ENCODE data around the gene LLCFC1. TPM values are rescaled to one million over a fixed set of nuclear protein-coding genes. Genes with fewer than 3 reads are reported as not detected.

The LLCFC1 gene
- total and polyA plus RNA-seq, 4 donors = not detected

DNA sequence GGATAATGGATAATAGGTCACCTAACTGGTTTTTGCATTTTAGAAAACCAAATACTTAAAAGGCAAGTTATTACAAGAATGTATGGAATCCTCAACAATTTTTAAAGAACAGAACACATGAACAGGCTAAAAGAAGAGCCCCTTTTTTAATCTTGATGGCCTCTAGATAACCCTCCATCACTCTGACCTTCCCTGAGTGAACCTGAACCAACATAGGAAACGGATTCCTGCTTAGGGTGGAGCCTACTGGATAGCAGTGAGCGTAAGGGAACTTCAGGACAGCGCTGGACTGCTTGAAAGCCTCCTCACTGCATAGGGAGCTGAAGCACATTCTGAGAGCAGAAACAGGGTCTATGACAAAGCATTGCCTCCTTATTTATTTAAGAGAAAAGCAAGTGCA is 26.2 kb upstream of the LLCFC1 start:
- no peaks in the 10 kb centered on the region for H3K9me3 ChIP-seq (ENCODE audit: control insufficient read depth in 4 of 4, low read length in 3 of 4)
- H3K9ac ChIP-seq (ENCODE audit: low read depth in 1 of 2, low read length in 2 of 2) = no peak overlapping the region
- DNase-seq (ENCODE audit: low spot score) = no peak
- no peak overlapping the region for H3K4me3 ChIP-seq (ENCODE audit: low read depth in 1 of 3, low read length in 3 of 3)
- WGBS = 52% methylated on average over 3 of the region's 3 CpGs
- no peaks in the 10 kb centered on the region for H3K4me1 ChIP-seq (ENCODE audit: control insufficient read depth in 4 of 4, insufficient read depth in 4 of 4, low read length in 3 of 4)
- no peak overlapping the region for H3K27ac ChIP-seq (ENCODE audit: low read depth in 1 of 2, low read length in 2 of 2)
- H3K27me3 ChIP-seq (ENCODE audit: control insufficient read depth in 4 of 4, insufficient read depth in 4 of 4, low read length in 3 of 4) = peaks cover 0 to 3% (median 0%) of the 10 kb centered on the region in 4 donors
- H3K36me3 ChIP-seq (ENCODE audit: control insufficient read depth in 4 of 4, insufficient read depth in 3 of 4, low read depth in 1 of 4, low read length in 3 of 4) = no peaks in the 10 kb centered on the region
- TF ChIP-seq FOXA1 (IDR thresholded peaks at IDR 0.05) (no peak), SP1 (IDR thresholded peaks at IDR 0.05) (no peak), MAX (IDR thresholded peaks at IDR 0.05) (no peak), YY1 (IDR thresholded peaks at IDR 0.05) (no peak), REST (IDR thresholded peaks at IDR 0.05) (no peak)
- TF ChIP-seq, protein P1, sequence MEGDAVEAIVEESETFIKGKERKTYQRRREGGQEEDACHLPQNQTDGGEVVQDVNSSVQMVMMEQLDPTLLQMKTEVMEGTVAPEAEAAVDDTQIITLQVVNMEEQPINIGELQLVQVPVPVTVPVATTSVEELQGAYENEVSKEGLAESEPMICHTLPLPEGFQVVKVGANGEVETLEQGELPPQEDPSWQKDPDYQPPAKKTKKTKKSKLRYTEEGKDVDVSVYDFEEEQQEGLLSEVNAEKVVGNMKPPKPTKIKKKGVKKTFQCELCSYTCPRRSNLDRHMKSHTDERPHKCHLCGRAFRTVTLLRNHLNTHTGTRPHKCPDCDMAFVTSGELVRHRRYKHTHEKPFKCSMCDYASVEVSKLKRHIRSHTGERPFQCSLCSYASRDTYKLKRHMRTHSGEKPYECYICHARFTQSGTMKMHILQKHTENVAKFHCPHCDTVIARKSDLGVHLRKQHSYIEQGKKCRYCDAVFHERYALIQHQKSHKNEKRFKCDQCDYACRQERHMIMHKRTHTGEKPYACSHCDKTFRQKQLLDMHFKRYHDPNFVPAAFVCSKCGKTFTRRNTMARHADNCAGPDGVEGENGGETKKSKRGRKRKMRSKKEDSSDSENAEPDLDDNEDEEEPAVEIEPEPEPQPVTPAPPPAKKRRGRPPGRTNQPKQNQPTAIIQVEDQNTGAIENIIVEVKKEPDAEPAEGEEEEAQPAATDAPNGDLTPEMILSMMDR (IDR thresholded peaks at IDR 0.05; ENCODE audit: low read depth, low read length, missing input control) = no peak

GRCh38 chr7:142913566-142913965 is 25.7 kb upstream of the LLCFC1 start:
- Histone ChIP-seq H3K4me3 (ENCODE audit: low read depth in 1 of 3, low read length in 3 of 3) (no peak overlapping the region), H3K9ac (ENCODE audit: low read depth in 1 of 2, low read length in 2 of 2) (no peak overlapping the region), H3K9me3 (ENCODE audit: control insufficient read depth in 4 of 4, low read length in 3 of 4) (no peaks in the 10 kb centered on the region), H3K27me3 (ENCODE audit: control insufficient read depth in 4 of 4, insufficient read depth in 4 of 4, low read length in 3 of 4) (peaks cover 0 to 3% (median 0%) of the 10 kb centered on the region in 4 donors), H3K36me3 (ENCODE audit: control insufficient read depth in 4 of 4, insufficient read depth in 3 of 4, low read depth in 1 of 4, low read length in 3 of 4) (no peaks in the 10 kb centered on the region), H3K4me1 (ENCODE audit: control insufficient read depth in 4 of 4, insufficient read depth in 4 of 4, low read length in 3 of 4) (no peaks in the 10 kb centered on the region), H3K27ac (ENCODE audit: low read depth in 1 of 2, low read length in 2 of 2) (no peak overlapping the region)
- TF ChIP-seq YY1 (IDR thresholded peaks at IDR 0.05) (no peak), MAX (IDR thresholded peaks at IDR 0.05) (no peak), FOXA1 (IDR thresholded peaks at IDR 0.05) (no peak), RAD21 (IDR thresholded peaks at IDR 0.05) (no peak), GABPA (IDR thresholded peaks at IDR 0.05 in 1 of 2, conservative IDR thresholded peaks at IDR 0.05 in 1 of 2) (no peak), NR2F2 (IDR thresholded peaks at IDR 0.05) (no peak), HNF4G (IDR thresholded peaks at IDR 0.05) (no peak), TAF1 (conservative IDR thresholded peaks at IDR 0.05) (no peak), ATF3 (IDR thresholded peaks at IDR 0.05) (no peak), JUND (IDR thresholded peaks at IDR 0.05) (no peak), HNF4A (conservative IDR thresholded peaks at IDR 0.05) (no peak), RXRA (IDR thresholded peaks at IDR 0.05) (no peak), FOXA2 (IDR thresholded peaks at IDR 0.05) (no peak), SP1 (IDR thresholded peaks at IDR 0.05) (no peak), EGR1 (IDR thresholded peaks at IDR 0.05; ENCODE audit: low read depth in 2 of 2) (no peak), REST (IDR thresholded peaks at IDR 0.05) (no peak)
- TF ChIP-seq, protein P1 (IDR thresholded peaks at IDR 0.05; ENCODE audit: low read depth, low read length, missing input control) = no peak
- TF ChIP-seq, protein P2, sequence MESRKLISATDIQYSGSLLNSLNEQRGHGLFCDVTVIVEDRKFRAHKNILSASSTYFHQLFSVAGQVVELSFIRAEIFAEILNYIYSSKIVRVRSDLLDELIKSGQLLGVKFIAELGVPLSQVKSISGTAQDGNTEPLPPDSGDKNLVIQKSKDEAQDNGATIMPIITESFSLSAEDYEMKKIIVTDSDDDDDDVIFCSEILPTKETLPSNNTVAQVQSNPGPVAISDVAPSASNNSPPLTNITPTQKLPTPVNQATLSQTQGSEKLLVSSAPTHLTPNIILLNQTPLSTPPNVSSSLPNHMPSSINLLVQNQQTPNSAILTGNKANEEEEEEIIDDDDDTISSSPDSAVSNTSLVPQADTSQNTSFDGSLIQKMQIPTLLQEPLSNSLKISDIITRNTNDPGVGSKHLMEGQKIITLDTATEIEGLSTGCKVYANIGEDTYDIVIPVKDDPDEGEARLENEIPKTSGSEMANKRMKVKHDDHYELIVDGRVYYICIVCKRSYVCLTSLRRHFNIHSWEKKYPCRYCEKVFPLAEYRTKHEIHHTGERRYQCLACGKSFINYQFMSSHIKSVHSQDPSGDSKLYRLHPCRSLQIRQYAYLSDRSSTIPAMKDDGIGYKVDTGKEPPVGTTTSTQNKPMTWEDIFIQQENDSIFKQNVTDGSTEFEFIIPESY (IDR thresholded peaks at IDR 0.05) = no peak
- WGBS = 79% methylated on average over 2 of the region's 2 CpGs
- DNase-seq (ENCODE audit: low spot score) = no peak
